OCI-LY1 (cell line): ENCODE data around the gene CD163.
A peak's percentile ranks its signal among the peaks of the same experiment; 100 is the strongest.

Experiments used
- H2AFZ ChIP-seq: fragments of 200-600 bp; sonication (generic), shearing (Covaris generic); 2 replicates; pipeline ENCODE4 v1.6.0; 2014; ENCODE audit warnings: antibody characterized with exemption, mild to moderate bottlenecking, low read length
- H3F3A ChIP-seq: fragments of 200-600 bp; sonication (generic), shearing (Covaris generic); 2 replicates; pipeline ENCODE4 v1.6.0; 2014; ENCODE audit warnings: mild to moderate bottlenecking, antibody characterized with exemption, low read length, moderate library complexity; ENCODE audit not compliant: insufficient read depth
- H3K27ac ChIP-seq: fragments of 200-600 bp; sonication (generic); 2 replicates; pipeline ENCODE4 v1.5.1; 2014; ENCODE audit warnings: low read length, mixed run types, mild to moderate bottlenecking, low read depth; ENCODE audit not compliant: poor library complexity, severe bottlenecking
- H3K27me3 ChIP-seq: fragments of 200-600 bp; sonication (generic); 2 replicates; pipeline ENCODE4 v1.6.0; 2014; ENCODE audit warnings: antibody characterized with exemption, mild to moderate bottlenecking, low read length, moderate library complexity; ENCODE audit not compliant: insufficient read depth
- H3K36me3 ChIP-seq: fragments of 200-600 bp; sonication (generic); 2 replicates; pipeline ENCODE4 v1.6.1; 2014; ENCODE audit warnings: mild to moderate bottlenecking, antibody characterized with exemption, low read length, moderate library complexity, mixed read lengths; ENCODE audit not compliant: insufficient read depth
- H3K4me1 ChIP-seq: fragments of 200-600 bp; sonication (generic); 2 replicates; pipeline ENCODE4 v1.5.1; 2014; ENCODE audit warnings: mild to moderate bottlenecking, low read length, moderate library complexity; ENCODE audit not compliant: insufficient read depth, severe bottlenecking
- H3K4me2 ChIP-seq: fragments of 200-600 bp; sonication (generic), shearing (Covaris generic); 2 replicates; pipeline ENCODE4 v1.6.1; 2014; ENCODE audit warnings: low read length
- H3K4me3 ChIP-seq: fragments of 200-600 bp; sonication (generic); 2 replicates; pipeline ENCODE4 v1.5.1; 2014; ENCODE audit warnings: low read length, low read depth, mild to moderate bottlenecking, mixed read lengths; ENCODE audit not compliant: poor library complexity, severe bottlenecking
- H3K79me2 ChIP-seq: fragments of 200-600 bp; shearing (Covaris generic); 2 replicates; pipeline ENCODE4 v1.6.1; 2016; ENCODE audit warnings: mixed run types, low read length, mixed read lengths; ENCODE audit not compliant: insufficient read depth
- H3K9ac ChIP-seq: fragments of 200-600 bp; sonication (generic), shearing (Covaris generic); 2 replicates; pipeline ENCODE4 v1.6.1; 2014; ENCODE audit warnings: mild to moderate bottlenecking, low read length, mixed read lengths
- H3K9me2 ChIP-seq: fragments of 200-600 bp; sonication (generic), shearing (Covaris generic); 2 replicates; pipeline ENCODE4 v1.6.1; 2014; ENCODE audit warnings: low read depth, mild to moderate bottlenecking, low read length, mixed read lengths
- H3K9me3 ChIP-seq: fragments of 200-600 bp; shearing (Covaris generic); 2 replicates; pipeline ENCODE4 v1.6.1; 2014; ENCODE audit warnings: low read length, mixed read lengths
- H4K20me1 ChIP-seq: fragments of 200-600 bp; sonication (generic), shearing (Covaris generic); 2 replicates; pipeline ENCODE4 v1.6.0; 2016; ENCODE audit warnings: mild to moderate bottlenecking, low read length; ENCODE audit not compliant: insufficient read depth
- CTCF ChIP-seq: fragments of 200-600 bp; sonication (generic), shearing (Covaris generic); IDR thresholded peaks from 2 replicates; pipeline ENCODE4 v1.5.1; 2017; ENCODE audit warnings: mild to moderate bottlenecking, antibody characterized with exemption, low read length, moderate library complexity, mixed read lengths
- EZH2 ChIP-seq: fragments of 200-600 bp; sonication (generic), shearing (Covaris generic); IDR thresholded peaks from 2 replicates; pipeline ENCODE4 v1.8.0; 2017; ENCODE audit warnings: borderline replicate concordance, mixed run types, mild to moderate bottlenecking, antibody characterized with exemption, low read length, moderate library complexity, mixed read lengths

Gene CD163

GRCh38 chr12:7460375-7461259 lies 43.0 kb downstream of the CD163 start:
- H3K27ac ChIP-seq, result no peak overlapping the region
- TF ChIP-seq CTCF, result peak; percentile 79
- TF ChIP-seq EZH2, result no peak
- H3K4me3 ChIP-seq, result no peak overlapping the region
- H3K9ac ChIP-seq, result no peak overlapping the region
- H4K20me1 ChIP-seq, result no peaks in the 10 kb centered on the region
- no peaks in the 10 kb centered on the region for H3K9me2 ChIP-seq
- no peak overlapping the region for H2AFZ ChIP-seq
- H3K9me3 ChIP-seq, result no peaks in the 10 kb centered on the region
- H3F3A ChIP-seq, result no peaks in the 10 kb centered on the region
- no peak overlapping the region for H3K4me2 ChIP-seq
- no peaks in the 10 kb centered on the region for H3K36me3 ChIP-seq
- no peaks in the 10 kb centered on the region for H3K79me2 ChIP-seq
- H3K27me3 ChIP-seq, result no peaks in the 10 kb centered on the region
- no peaks in the 10 kb centered on the region for H3K4me1 ChIP-seq

- TF ChIP-seq CTCF (no peak), EZH2 (no peak)
- Histone ChIP-seq H3K4me2 (no peak overlapping the region), H3K27ac (no peak overlapping the region)
Measured at GRCh38 chr12:7459973-7460372, 43.6 kb downstream of the CD163 start.

GRCh38 chr12:7451756-7452155 lies 51.8 kb downstream of the CD163 start:
- H3K9me2 ChIP-seq, result no peaks in the 10 kb centered on the region
- H3K9ac ChIP-seq, result no peak overlapping the region
- H4K20me1 ChIP-seq, result no peaks in the 10 kb centered on the region
- H3K79me2 ChIP-seq, result no peaks in the 10 kb centered on the region
- H3K27me3 ChIP-seq, result no peaks in the 10 kb centered on the region
- H3K4me1 ChIP-seq, result no peaks in the 10 kb centered on the region
- no peak overlapping the region for H3K27ac ChIP-seq
- H3K4me3 ChIP-seq, result no peak overlapping the region
- no peak overlapping the region for H3K4me2 ChIP-seq
- no peaks in the 10 kb centered on the region for H3F3A ChIP-seq
- TF ChIP-seq CTCF (no peak), EZH2 (no peak)
- H3K36me3 ChIP-seq, result no peaks in the 10 kb centered on the region
- no peak overlapping the region for H2AFZ ChIP-seq
- no peaks in the 10 kb centered on the region for H3K9me3 ChIP-seq

More at GRCh38 chr12:7459973-7460372, 43.6 kb downstream of the CD163 start:
- H3K9me3 ChIP-seq, result no peaks in the 10 kb centered on the region
- H3K9ac ChIP-seq, result no peak overlapping the region
- no peaks in the 10 kb centered on the region for H3F3A ChIP-seq
- no peaks in the 10 kb centered on the region for H3K9me2 ChIP-seq
- no peaks in the 10 kb centered on the region for H3K27me3 ChIP-seq
- no peak overlapping the region for H2AFZ ChIP-seq
- H3K4me3 ChIP-seq, result no peak overlapping the region
- no peaks in the 10 kb centered on the region for H4K20me1 ChIP-seq
- no peaks in the 10 kb centered on the region for H3K79me2 ChIP-seq
- no peaks in the 10 kb centered on the region for H3K36me3 ChIP-seq
- no peaks in the 10 kb centered on the region for H3K4me1 ChIP-seq
